B cell (primary cell): ENCODE results near the gene TLR3. TPM values are rescaled to one million over a fixed set of nuclear protein-coding genes. Genes with fewer than 3 reads are reported as not detected.

ENCODE experiments used
- ATAC-seq: fragments of 200-7000 bp; cut with Tn5 transposase; one replicate; pipeline ENCODE4 v1.10.0; 2021; ENCODE audit warnings: low read depth, mild to moderate bottlenecking, moderate number of reproducible peaks, moderate library complexity
- CTCF ChIA-PET: fragments of 350-600 bp; sonication (Branson Sonifier 250); formaldehyde crosslinking; loops from one replicate; lab custom pipeline; 2021; ENCODE audit warnings: antibody characterized with exemption, inconsistent platforms; lab: Charles Lee
- POLR2A ChIA-PET: fragments of 350-600 bp; sonication (Branson Sonifier 250); formaldehyde crosslinking; loops from one replicate; lab custom pipeline; 2021; ENCODE audit warnings: antibody characterized with exemption; lab: Charles Lee
- DNase-seq: peaks from one replicate; pipeline ENCODE4 v3.0.0; 2013
- H2AFZ ChIP-seq: 2 replicates; pipeline ENCODE4 v1.6.1; 2012; ENCODE audit warnings: mild to moderate bottlenecking, low read depth, low read length; ENCODE audit not compliant: insufficient read depth, poor library complexity, severe bottlenecking
- H3K27ac ChIP-seq, 2 donors: 1 replicate in 1 of 2; 2 replicates in 1 of 2; pipeline ENCODE4 v1.5.1; 2012 to 2013; ENCODE audit warnings: low read length in 2 of 2, mild to moderate bottlenecking in 2 of 2, moderate library complexity in 1 of 2
- H3K27me3 ChIP-seq, 4 experiments: fragments of 200-600 bp in 1 of 4; sonication (generic) in 1 of 4; replicated peaks in 1 of 4; 1 replicate in 2 of 4; 2 replicates in 2 of 4; pipeline versions ENCODE4 v1.6.1 to v1.7.0; 2013 to 2016; ENCODE audit warnings: low read length in 3 of 4, mild to moderate bottlenecking in 2 of 4, mixed read lengths in 1 of 4, moderate library complexity in 1 of 4; ENCODE audit not compliant: insufficient read depth in 4 of 4, control insufficient read depth in 3 of 4; ENCODE audit errors: control extremely low read depth in 1 of 4
- H3K36me3 ChIP-seq, 2 experiments: replicated peaks in 1 of 2; 1 replicate in 1 of 2; 2 replicates in 1 of 2; pipeline versions ENCODE4 v1.6.1 to v1.7.1; 2013; ENCODE audit warnings: low read length in 1 of 2; ENCODE audit not compliant: insufficient read depth in 2 of 2, control insufficient read depth in 1 of 2; ENCODE audit errors: control extremely low read depth in 1 of 2, extremely low read depth in 1 of 2
- H3K4me1 ChIP-seq, 2 donors: fragments of 200-600 bp in 1 of 2; sonication (generic) in 1 of 2; 1 replicate in 1 of 2; 2 replicates in 1 of 2; pipeline versions ENCODE4 v1.5.1 to v1.6.1; 2013 to 2017; ENCODE audit warnings: low read length in 2 of 2; ENCODE audit not compliant: control insufficient read depth in 2 of 2, insufficient read depth in 2 of 2
- H3K4me2 ChIP-seq: replicated peaks from 2 replicates; pipeline ENCODE3; 2012; ENCODE audit warnings: mild to moderate bottlenecking, low read depth, low read length; ENCODE audit not compliant: poor library complexity, severe bottlenecking
- H3K4me3 ChIP-seq, 5 experiments: fragments of 200-600 bp in 1 of 5; sonication (generic) in 1 of 5; 1 replicate in 3 of 5; 2 replicates in 2 of 5; pipeline versions ENCODE4 v1.5.1 to v1.7.0; 2011 to 2016; ENCODE audit warnings: low read length in 4 of 5, mild to moderate bottlenecking in 4 of 5, low read depth in 2 of 5, control low read depth in 1 of 5, moderate library complexity in 1 of 5; ENCODE audit not compliant: insufficient read depth in 1 of 5; ENCODE audit errors: control extremely low read depth in 1 of 5, extremely low read depth in 1 of 5
- H3K79me2 ChIP-seq: fragments of 200-600 bp; sonication (generic); one replicate; pipeline ENCODE4 v1.6.0; 2016; ENCODE audit warnings: low read length; ENCODE audit not compliant: control insufficient read depth, insufficient read depth
- H3K9ac ChIP-seq: fragments of 200-600 bp; sonication (generic); 2 replicates; pipeline ENCODE4 v1.6.1; 2017; ENCODE audit warnings: mild to moderate bottlenecking, low read length, moderate library complexity
- H3K9me3 ChIP-seq, 3 donors: one replicate each; pipeline versions ENCODE4 v1.6.1 to v1.7.1; 2013; ENCODE audit warnings: low read length in 2 of 3; ENCODE audit not compliant: control insufficient read depth in 2 of 3, insufficient read depth in 1 of 3; ENCODE audit errors: control extremely low read depth in 1 of 3
- H4K20me1 ChIP-seq: 2 replicates; pipeline ENCODE4 v1.6.0; 2012; ENCODE audit warnings: mild to moderate bottlenecking, low read length; ENCODE audit not compliant: insufficient read depth, control insufficient read depth, poor library complexity, severe bottlenecking
- H3K27ac Mint-ChIP-seq: one replicate; pipeline ENCODE4 v1.8.0; 2021; ENCODE audit warnings: mixed read lengths
- H3K27me3 Mint-ChIP-seq: one replicate; pipeline ENCODE4 v1.8.0; 2021; ENCODE audit warnings: mixed read lengths
- H3K4me1 Mint-ChIP-seq: one replicate; pipeline ENCODE4 v1.8.0; 2021; ENCODE audit warnings: mixed read lengths
- H3K4me3 Mint-ChIP-seq: one replicate; pipeline ENCODE4 v1.8.0; 2021; ENCODE audit warnings: mixed read lengths
- H3K9me3 Mint-ChIP-seq: one replicate; pipeline ENCODE4 v1.8.0; 2022; ENCODE audit warnings: mixed read lengths; ENCODE audit not compliant: insufficient read depth
- CTCF ChIP-seq: fragments of 200-600 bp; IDR thresholded peaks from one replicate; pipeline ENCODE4 v1.8.0; 2022; ENCODE audit warnings: antibody characterized with exemption, mild to moderate bottlenecking
- EZH2 ChIP-seq: IDR thresholded peaks from 2 replicates; pipeline ENCODE4 v1.6.1; 2012; ENCODE audit warnings: borderline replicate concordance, low read depth, mild to moderate bottlenecking, moderate library complexity, low read length; ENCODE audit not compliant: insufficient read depth, poor library complexity, severe bottlenecking
- whole genome bisulfite sequencing: methylation state at CpG from one replicate; pipeline ENCODE4 v1.1.5; 2013; ENCODE audit warnings: missing lambda C conversion rate; ENCODE audit not compliant: insufficient coverage; 5-methylcytosine and 5-hydroxymethylcytosine counted together
- intact Hi-C: fragments of 100-400 bp; cut with micrococcal nuclease; formaldehyde crosslinking; loops from one replicate; pipeline ENCODE4 v1.10.0; 2022
- polyA minus RNA-seq: library from RNA; depleted of rRNA, polyadenylated mRNA; stranded (reverse); fragments of >200 nt; gene quantifications from 2 replicates; pipeline ENCODE4 v1.2.3, GENCODE V29; 2012
- polyA plus RNA-seq: library from polyadenylated mRNA; depleted of rRNA; stranded (reverse); fragments of >200 nt; gene quantifications from 2 replicates; pipeline ENCODE4 v1.2.3, GENCODE V29; 2012
- total RNA-seq, 2 donors: library from RNA; stranded (reverse); fragments of 120-200 nt in 1 of 2; gene quantifications; 1 replicate in 1 of 2; 2 replicates in 1 of 2; pipeline versions ENCODE4 v1.2.3 to v1.2.4, GENCODE V29; 2013 to 2022

The TLR3 gene
- 0.10 TPM in 1 of 2 replicates, not detected in the other for total RNA-seq
- total RNA-seq (2013), result 0.12 TPM
- polyA plus RNA-seq, result not detected in 2 replicates
- polyA minus RNA-seq, result 0.21 TPM in 1 of 2 replicates, not detected in the other

- no peak for TF ChIP-seq EZH2
- no peak for TF ChIP-seq CTCF
- Histone ChIP-seq H3K4me1 (peaks cover 13 to 20% of the 10 kb centered on the region in 2 donors), H3K27me3 (peaks cover 0 to 37% (median 19%) of the 10 kb centered on the region in 4 experiments), H3K36me3 (no peaks in the 10 kb centered on the region), H3K9ac (peak within 1 kb of the TSS; percentile 49), H2AFZ (peak within 1 kb of the TSS; percentile 38), H3K79me2 (no peaks in the 10 kb centered on the region), H3K9me3 (no peaks in the 10 kb centered on the region), H3K27ac (no peak within 1 kb of the TSS), H4K20me1 (no peaks in the 10 kb centered on the region), H3K4me3 (peak within 1 kb of the TSS; percentile 30 to 55 (median 44)), H3K4me2 (peak within 1 kb of the TSS; percentile 70)
- no peak for ATAC-seq
- intact Hi-C loops, result loop anchor here (10.0 kb wide), 1 partner anchor 126 kb away; the partner anchor contains the start of gene CYP4V2
- no peak within 1 kb of the TSS for H3K27ac Mint-ChIP-seq
- CTCF ChIA-PET, result interaction anchor here (1.0 to 2.3 kb wide), 5 partner anchors 68 to 519 kb away, joined by 3 to 15 read pairs (median 4); partner anchors contain the start of gene CYP4V2
- H3K27me3 Mint-ChIP-seq, result peaks cover 40% of the 10 kb centered on the region
- H3K4me1 Mint-ChIP-seq, result peaks cover 8% of the 10 kb centered on the region
- WGBS, result 13% methylated on average over 7 of the region's 12 CpGs
- peak; percentile 14 for DNase-seq
- H3K4me3 Mint-ChIP-seq, result peak within 1 kb of the TSS; percentile 49
- H3K9me3 Mint-ChIP-seq, result no peaks in the 10 kb centered on the region
- POLR2A ChIA-PET, result no interaction called here
Observed at GRCh38 chr4:186068581-186069348, at the start of gene TLR3. TLR3 (plus strand) TSS chr4:186069156; CDS start chr4:186076620, 7,464 bp downstream.

- Mint-ChIP-seq H3K27ac (no peak overlapping the region), H3K9me3 (no peaks in the 10 kb centered on the region), H3K4me1 (no peaks in the 10 kb centered on the region), H3K4me3 (no peak overlapping the region), H3K27me3 (peaks cover 50% of the 10 kb centered on the region)
- peaks cover 0 to 10% (median 0%) of the 10 kb centered on the region in 4 experiments for H3K27me3 ChIP-seq
- H3K9me3 ChIP-seq, result peaks cover 0 to 3% (median 0%) of the 10 kb centered on the region in 3 donors
- H3K36me3 ChIP-seq, result no peaks in the 10 kb centered on the region
- ChIA-PET POLR2A (no interaction called here), CTCF (interaction anchor here (1.0 to 2.0 kb wide), 2 partner anchors 18 to 378 kb away, joined by 3 to 8 read pairs; no protein-coding TSS in a partner anchor)
- intact Hi-C loops, result no loop called here
- H3K27ac ChIP-seq, result no peak overlapping the region
- H3K4me1 ChIP-seq, result no peaks in the 10 kb centered on the region
- H3K4me2 ChIP-seq, result no peak overlapping the region
- H2AFZ ChIP-seq, result no peak overlapping the region
- no peaks in the 10 kb centered on the region for H4K20me1 ChIP-seq
- TF ChIP-seq CTCF (no peak), EZH2 (no peak)
- no peak overlapping the region for H3K4me3 ChIP-seq
- H3K79me2 ChIP-seq, result no peaks in the 10 kb centered on the region
- no peak for DNase-seq
- H3K9ac ChIP-seq, result no peak overlapping the region
- ATAC-seq, result no peak
Observed at GRCh38 chr4:186019269-186019668, 49.7 kb upstream of the TLR3 start.
